Astrocyte of the spinal cord (primary cell): ENCODE measurements around the gene CACNA1F.

ENCODE experiments used
- DNase-seq: peaks from one replicate; pipeline ENCODE4 v3.0.0; 2011; ENCODE audit warnings: low read depth, low spot score
- H3K4me3 ChIP-seq: 2 replicates; pipeline ENCODE4 v1.5.1; 2011; ENCODE audit warnings: low read depth, mild to moderate bottlenecking, low read length, moderate library complexity
- CTCF ChIP-seq: IDR thresholded peaks from 2 replicates; pipeline ENCODE4 v1.5.1; 2012; ENCODE audit warnings: low read depth, mild to moderate bottlenecking, low read length, inconsistent platforms
- in situ Hi-C: cut with HindIII; loops from 2 replicates; pipeline ENCODE4 v1.10.0; 2017; ENCODE audit warnings: low sequenced_read_pairs

The CACNA1F gene

GRCh38 chrX:49246541-49246940 lies 13.4 kb upstream of the CACNA1F start:
- H3K4me3 ChIP-seq, result no peak overlapping the region
- no peak for TF ChIP-seq CTCF
- in situ Hi-C loops, result no loop called here
- no peak for DNase-seq

GRCh38 chrX:49244207-49244606 lies 11.1 kb upstream of the CACNA1F start:
- no peak for DNase-seq
- no peak overlapping the region for H3K4me3 ChIP-seq
- in situ Hi-C loops, result no loop called here
- no peak for TF ChIP-seq CTCF

GRCh38 chrX:49243166-49243565 lies 10.0 kb upstream of the CACNA1F start:
- no peak for DNase-seq
- in situ Hi-C loops, result no loop called here
- TF ChIP-seq CTCF, result no peak

DNA sequence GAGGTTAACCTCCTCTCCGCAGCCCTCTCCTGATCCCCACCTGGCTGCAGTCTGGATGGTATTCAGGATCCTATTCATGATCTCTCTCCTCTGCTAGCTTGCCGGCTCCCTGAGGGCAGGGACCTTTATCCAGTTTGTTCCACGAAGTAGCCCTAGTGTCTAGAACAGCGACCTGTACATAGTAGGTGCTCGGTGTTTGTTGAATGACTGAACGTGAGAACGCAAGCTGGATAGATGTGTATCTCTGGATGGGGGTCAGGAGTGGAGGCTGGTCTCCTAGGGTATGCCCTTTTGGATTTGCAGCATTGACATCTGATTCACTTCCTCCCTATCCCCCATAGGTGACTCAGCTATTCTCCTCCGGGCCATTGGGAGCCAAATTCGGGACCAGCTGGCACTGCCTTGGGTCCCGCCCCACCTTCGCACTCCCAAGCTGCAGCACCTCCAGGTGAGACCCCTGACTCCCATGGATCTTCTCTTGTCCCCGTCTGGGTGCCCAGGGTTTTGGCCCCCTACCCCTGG lies 9.5 kb upstream of the CACNA1F start:
- in situ Hi-C loops, result no loop called here
- no peak overlapping the region for H3K4me3 ChIP-seq
- no peak for TF ChIP-seq CTCF
- DNase-seq, result no peak

More at GRCh38 chrX:49243166-49243565, 10.0 kb upstream of the CACNA1F start:
- no peak overlapping the region for H3K4me3 ChIP-seq

GRCh38 chrX:49238735-49239134 lies 5.6 kb upstream of the CACNA1F start:
- no peak for DNase-seq
- in situ Hi-C loops, result no loop called here
- no peak for TF ChIP-seq CTCF
- H3K4me3 ChIP-seq, result no peak overlapping the region

DNA sequence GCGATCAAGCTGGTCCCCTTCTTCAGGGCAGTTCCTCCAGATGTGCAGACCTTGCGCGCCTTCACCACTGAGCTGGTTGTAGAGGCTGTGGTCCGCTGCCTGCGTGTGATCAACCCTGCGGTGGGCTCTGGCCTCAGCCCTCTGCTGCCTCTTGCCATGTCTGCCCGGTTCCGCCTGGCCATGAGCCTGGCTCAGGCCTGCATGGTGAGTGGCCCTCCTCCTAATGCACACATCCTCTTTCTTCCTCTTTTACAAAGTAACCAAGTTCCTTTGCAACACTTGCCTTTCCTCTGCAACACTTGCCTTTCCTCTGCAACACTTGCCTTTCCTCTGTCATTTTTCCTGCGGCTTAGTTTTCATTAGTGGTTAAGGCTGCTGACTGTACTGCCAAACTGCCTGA lies 3.9 kb upstream of the CACNA1F start:
- no peak for DNase-seq
- no peak overlapping the region for H3K4me3 ChIP-seq
- no peak for TF ChIP-seq CTCF
- in situ Hi-C loops, result no loop called here
